ENCODE measurements around the gene LHPP. TPM values are rescaled to one million over a fixed set of nuclear protein-coding genes. Genes with fewer than 3 reads are reported as not detected.

The LHPP gene
- total RNA-seq, 2 donors from 2014 or later: 26.1 to 29.8 TPM

- DNase-seq (no peak), ATAC-seq (no peak)
- intact Hi-C loops (cut with DNase I, micrococcal nuclease): no loop called here
These were observed 132.6 kb downstream of the LHPP start for GRCh38 chr10:124594240-124594639.

GRCh38 chr10:124595143-124595883 is 133.7 kb downstream of the LHPP start:
- DNase-seq (no peak), ATAC-seq (no peak)

GRCh38 chr10:124596116-124596785 is 134.6 kb downstream of the LHPP start:
- intact Hi-C loops (cut with DNase I, micrococcal nuclease): no loop called here
- ATAC-seq (no peak), DNase-seq (no peak)

More at GRCh38 chr10:124595143-124595883, 133.7 kb downstream of the LHPP start:
- intact Hi-C loops (cut with DNase I, micrococcal nuclease): no loop called here

GRCh38 chr10:124596962-124597845 is 135.6 kb downstream of the LHPP start:
- intact Hi-C loops (cut with DNase I, micrococcal nuclease): no loop called here
- ATAC-seq (peak; percentile 82), DNase-seq (no peak)

- intact Hi-C loops (cut with DNase I, micrococcal nuclease): no loop called here
- DNase-seq: no peak
- no peak for ATAC-seq
These were observed 136.2 kb downstream of the LHPP start for GRCh38 chr10:124597846-124598165.

GRCh38 chr10:124598196-124598595 is 136.6 kb downstream of the LHPP start:
- ATAC-seq (no peak), DNase-seq (no peak)
- intact Hi-C loops (cut with DNase I, micrococcal nuclease): no loop called here

GRCh38 chr10:124598773-124599587 is 137.4 kb downstream of the LHPP start:
- ATAC-seq: no peak
- no peak for DNase-seq

GRCh38 chr10:124599588-124600050 is 138.0 kb downstream of the LHPP start:
- intact Hi-C loops (cut with DNase I, micrococcal nuclease): no loop called here
- DNase-seq (no peak), ATAC-seq (no peak)

More at GRCh38 chr10:124598773-124599587, 137.4 kb downstream of the LHPP start:
- intact Hi-C loops (cut with DNase I, micrococcal nuclease): no loop called here

GRCh38 chr10:124600051-124600880 is 138.6 kb downstream of the LHPP start:
- intact Hi-C loops (cut with DNase I, micrococcal nuclease): no loop called here
- ATAC-seq (no peak), DNase-seq (peak in 1 of 2 donors; percentile 5)

GRCh38 chr10:124601016-124601415 is 139.4 kb downstream of the LHPP start:
- intact Hi-C loops (cut with DNase I, micrococcal nuclease): no loop called here
- ATAC-seq (no peak), DNase-seq (peak in 1 of 2 donors; percentile 7)

GRCh38 chr10:124601431-124602120 is 140.0 kb downstream of the LHPP start:
- DNase-seq: peak in 1 of 2 donors; percentile 20
- intact Hi-C loops (cut with DNase I, micrococcal nuclease): no loop called here
- no peak for ATAC-seq

- ATAC-seq (no peak), DNase-seq (peak in 1 of 2 donors; percentile 4)
- intact Hi-C loops (cut with DNase I, micrococcal nuclease): no loop called here
These were observed 140.5 kb downstream of the LHPP start for GRCh38 chr10:124602121-124602561.

- ATAC-seq: no peak
- DNase-seq: peak in 1 of 2 donors; percentile 9
- intact Hi-C loops (cut with DNase I, micrococcal nuclease): no loop called here
These were observed 141.2 kb downstream of the LHPP start for GRCh38 chr10:124602646-124603365.

- ATAC-seq (no peak), DNase-seq (peak in 1 of 2 donors; percentile 2)
- intact Hi-C loops (cut with DNase I, micrococcal nuclease): no loop called here
These were observed 142.0 kb downstream of the LHPP start for GRCh38 chr10:124603376-124604213.

- ATAC-seq: no peak
- intact Hi-C loops (cut with DNase I, micrococcal nuclease): no loop called here
- DNase-seq: no peak
These were observed 142.8 kb downstream of the LHPP start for GRCh38 chr10:124604214-124605000.
